ENCODE measurements around the gene PNPT1. TPM values are rescaled to one million over a fixed set of nuclear protein-coding genes. Genes with fewer than 3 reads are reported as not detected.

PNPT1 gene
- total RNA-seq, 1 donor from 2014 or later: 22.3 TPM

DNA sequence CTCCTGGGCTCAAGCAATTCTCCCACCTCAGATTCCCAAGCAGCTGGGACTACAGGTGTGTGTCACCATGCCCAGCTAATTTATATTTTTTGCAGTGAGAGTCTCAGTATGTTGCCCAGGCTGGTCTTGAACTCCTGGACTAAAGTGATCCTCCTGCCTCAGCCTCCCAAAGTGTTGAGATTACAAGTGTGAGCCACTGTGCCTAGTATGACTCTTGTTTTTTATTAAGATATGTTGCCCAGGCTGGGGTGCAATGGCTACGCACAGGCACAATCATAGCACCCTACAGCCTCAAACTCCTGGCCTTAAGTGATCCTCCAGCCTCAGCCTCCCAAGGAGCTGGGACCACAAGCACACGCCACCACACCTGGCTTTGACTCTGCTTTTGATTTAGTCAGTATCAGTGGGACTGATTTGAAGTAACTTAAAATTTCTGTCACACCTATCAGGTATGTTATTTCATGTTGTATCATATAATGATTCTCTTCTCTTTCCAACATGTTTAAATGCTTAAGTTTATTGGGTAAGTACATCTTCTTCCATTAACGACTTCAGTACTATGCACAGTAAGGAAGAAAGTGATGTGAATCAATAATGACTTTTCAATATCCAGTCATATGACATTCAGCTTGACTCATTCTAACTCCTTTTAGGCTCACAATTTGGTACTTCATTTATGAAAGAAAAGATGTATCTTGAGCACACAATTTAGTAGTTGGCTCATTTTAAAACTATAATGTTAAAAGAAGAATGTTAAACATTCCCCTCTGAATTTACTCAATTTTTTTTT lies 82.5 kb downstream of the PNPT1 start:
- TF ChIP-seq, protein P1, sequence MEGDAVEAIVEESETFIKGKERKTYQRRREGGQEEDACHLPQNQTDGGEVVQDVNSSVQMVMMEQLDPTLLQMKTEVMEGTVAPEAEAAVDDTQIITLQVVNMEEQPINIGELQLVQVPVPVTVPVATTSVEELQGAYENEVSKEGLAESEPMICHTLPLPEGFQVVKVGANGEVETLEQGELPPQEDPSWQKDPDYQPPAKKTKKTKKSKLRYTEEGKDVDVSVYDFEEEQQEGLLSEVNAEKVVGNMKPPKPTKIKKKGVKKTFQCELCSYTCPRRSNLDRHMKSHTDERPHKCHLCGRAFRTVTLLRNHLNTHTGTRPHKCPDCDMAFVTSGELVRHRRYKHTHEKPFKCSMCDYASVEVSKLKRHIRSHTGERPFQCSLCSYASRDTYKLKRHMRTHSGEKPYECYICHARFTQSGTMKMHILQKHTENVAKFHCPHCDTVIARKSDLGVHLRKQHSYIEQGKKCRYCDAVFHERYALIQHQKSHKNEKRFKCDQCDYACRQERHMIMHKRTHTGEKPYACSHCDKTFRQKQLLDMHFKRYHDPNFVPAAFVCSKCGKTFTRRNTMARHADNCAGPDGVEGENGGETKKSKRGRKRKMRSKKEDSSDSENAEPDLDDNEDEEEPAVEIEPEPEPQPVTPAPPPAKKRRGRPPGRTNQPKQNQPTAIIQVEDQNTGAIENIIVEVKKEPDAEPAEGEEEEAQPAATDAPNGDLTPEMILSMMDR (IDR thresholded peaks at IDR 0.05; ENCODE audit: insufficient read depth, low read length, poor library complexity, severe bottlenecking): no peak
- Histone ChIP-seq H3K27me3 (ENCODE audit: control insufficient read depth, insufficient read depth, low read length) (no peaks in the 10 kb centered on the region), H3K4me3 (ENCODE audit: low read depth, low read length) (no peak overlapping the region), H3K36me3 (ENCODE audit: control insufficient read depth, insufficient read depth, low read length) (no peaks in the 10 kb centered on the region)
- no peak for DNase-seq (ENCODE audit: low read depth)

GRCh38 chr2:55609938-55610578 lies 83.6 kb downstream of the PNPT1 start:
- H3K27me3 ChIP-seq (ENCODE audit: control insufficient read depth, insufficient read depth, low read length): no peaks in the 10 kb centered on the region

GRCh38 chr2:55609193-55609794 lies 84.3 kb downstream of the PNPT1 start:
- H3K36me3 ChIP-seq (ENCODE audit: control insufficient read depth, insufficient read depth, low read length): no peaks in the 10 kb centered on the region
- H3K4me3 ChIP-seq (ENCODE audit: low read depth, low read length): no peak overlapping the region
- DNase-seq (ENCODE audit: low read depth): no peak
- TF ChIP-seq, protein P1 (IDR thresholded peaks at IDR 0.05; ENCODE audit: insufficient read depth, low read length, poor library complexity, severe bottlenecking): no peak
- H3K27me3 ChIP-seq (ENCODE audit: control insufficient read depth, insufficient read depth, low read length): no peaks in the 10 kb centered on the region

More at GRCh38 chr2:55609938-55610578, 83.6 kb downstream of the PNPT1 start:
- TF ChIP-seq, protein P1 (IDR thresholded peaks at IDR 0.05; ENCODE audit: insufficient read depth, low read length, poor library complexity, severe bottlenecking): no peak
- no peak overlapping the region for H3K4me3 ChIP-seq (ENCODE audit: low read depth, low read length)
- DNase-seq (ENCODE audit: low read depth): no peak
- H3K36me3 ChIP-seq (ENCODE audit: control insufficient read depth, insufficient read depth, low read length): no peaks in the 10 kb centered on the region

GRCh38 chr2:55607717-55608116 lies 85.9 kb downstream of the PNPT1 start:
- TF ChIP-seq, protein P1 (IDR thresholded peaks at IDR 0.05; ENCODE audit: insufficient read depth, low read length, poor library complexity, severe bottlenecking): no peak
- DNase-seq (ENCODE audit: low read depth): no peak
- H3K4me3 ChIP-seq (ENCODE audit: low read depth, low read length): no peak overlapping the region

GRCh38 chr2:55604027-55604565 lies 89.5 kb downstream of the PNPT1 start:
- TF ChIP-seq, protein P1 (IDR thresholded peaks at IDR 0.05; ENCODE audit: insufficient read depth, low read length, poor library complexity, severe bottlenecking): no peak

More at GRCh38 chr2:55607717-55608116, 85.9 kb downstream of the PNPT1 start:
- Histone ChIP-seq H3K27me3 (ENCODE audit: control insufficient read depth, insufficient read depth, low read length) (no peaks in the 10 kb centered on the region), H3K36me3 (ENCODE audit: control insufficient read depth, insufficient read depth, low read length) (no peaks in the 10 kb centered on the region)

More at GRCh38 chr2:55604027-55604565, 89.5 kb downstream of the PNPT1 start:
- DNase-seq (ENCODE audit: low read depth): no peak
- Histone ChIP-seq H3K4me3 (ENCODE audit: low read depth, low read length) (no peak overlapping the region), H3K36me3 (ENCODE audit: control insufficient read depth, insufficient read depth, low read length) (no peaks in the 10 kb centered on the region), H3K27me3 (ENCODE audit: control insufficient read depth, insufficient read depth, low read length) (no peaks in the 10 kb centered on the region)
